Right ventricle myocardium inferior (tissue), 1 donor: ENCODE results near the gene VIT. TPM values are rescaled to one million over a fixed set of nuclear protein-coding genes. Genes with fewer than 3 reads are reported as not detected.

Experiments used
- ATAC-seq: fragments of 200-7000 bp; cut with Tn5 transposase; one replicate; pipeline ENCODE4 v1.9.1; 2020; ENCODE audit warnings: mild to moderate bottlenecking, moderate library complexity
- DNase-seq: peaks from one replicate; pipeline ENCODE4 v3.0.0; 2021; ENCODE audit errors: missing footprints
- intact Hi-C: fragments of 100-400 bp; cut with DNase I; formaldehyde crosslinking; loops from one replicate; pipeline ENCODE4 v1.11.0; 2022
- long read RNA-seq: library from polyadenylated mRNA; unstranded; transcript quantifications from one replicate; pipeline ENCODE4 v2.0.0, GENCODE V29; 2021
- total RNA-seq: library from RNA; stranded (reverse); fragmentation: NEBNext Ultra II Directional; extraction: Animal tissue kit (Norgen Biotek cat#: 25700); gene quantifications from one replicate; pipeline ENCODE4 v1.2.1, GENCODE V29; 2021
- donor health status: DM: no; HTN: yes; CAD: no; lungs with severe emphysema.

Gene VIT, protein sequence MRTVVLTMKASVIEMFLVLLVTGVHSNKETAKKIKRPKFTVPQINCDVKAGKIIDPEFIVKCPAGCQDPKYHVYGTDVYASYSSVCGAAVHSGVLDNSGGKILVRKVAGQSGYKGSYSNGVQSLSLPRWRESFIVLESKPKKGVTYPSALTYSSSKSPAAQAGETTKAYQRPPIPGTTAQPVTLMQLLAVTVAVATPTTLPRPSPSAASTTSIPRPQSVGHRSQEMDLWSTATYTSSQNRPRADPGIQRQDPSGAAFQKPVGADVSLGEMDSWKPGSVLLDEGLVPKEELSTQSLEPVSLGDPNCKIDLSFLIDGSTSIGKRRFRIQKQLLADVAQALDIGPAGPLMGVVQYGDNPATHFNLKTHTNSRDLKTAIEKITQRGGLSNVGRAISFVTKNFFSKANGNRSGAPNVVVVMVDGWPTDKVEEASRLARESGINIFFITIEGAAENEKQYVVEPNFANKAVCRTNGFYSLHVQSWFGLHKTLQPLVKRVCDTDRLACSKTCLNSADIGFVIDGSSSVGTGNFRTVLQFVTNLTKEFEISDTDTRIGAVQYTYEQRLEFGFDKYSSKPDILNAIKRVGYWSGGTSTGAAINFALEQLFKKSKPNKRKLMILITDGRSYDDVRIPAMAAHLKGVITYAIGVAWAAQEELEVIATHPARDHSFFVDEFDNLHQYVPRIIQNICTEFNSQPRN
- total RNA-seq, result 21.6 TPM
- long read RNA-seq, transcript VIT-202 (16 exons, 2,810 nt), result major isoform, 8 of 16 reads
- long read RNA-seq, transcript VIT-203 (15 exons, 2,770 nt), result minor isoform, 6 of 16 reads
- long read RNA-seq, partial matches to known transcripts, result 0 of 16 reads
- long read RNA-seq, other reads (novel, unspliced or antisense), result 2 of 16 reads

DNA sequence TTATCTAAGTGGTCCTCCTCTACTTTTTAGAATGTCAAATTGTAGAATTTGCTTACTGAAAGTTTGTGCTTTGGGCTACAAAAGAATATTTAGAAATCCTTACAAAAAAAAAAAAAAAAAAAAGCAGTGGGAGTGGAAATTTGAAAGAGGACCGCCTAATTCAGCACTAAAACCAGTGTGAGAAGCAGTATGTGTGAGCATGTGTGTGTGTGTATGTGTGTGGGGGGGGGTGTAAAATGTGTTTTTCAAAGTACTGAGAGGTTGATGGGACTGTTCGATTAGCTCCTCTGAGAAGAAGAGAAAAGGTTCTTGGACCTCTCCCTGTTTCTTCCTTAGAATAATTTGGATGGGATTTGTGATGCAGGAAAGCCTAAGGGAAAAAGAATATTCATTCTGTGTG, at the start of gene VIT:
TSS of gene VIT (plus strand) at position 175 of the 400 bp plus-strand sequence. CDS start 19,664 bp downstream, outside the sequence.
- DNase-seq (no peak), ATAC-seq (peak; percentile 75)
- intact Hi-C loops, result loop anchor here (5.0 kb wide), 1 partner anchor 86 kb away; no protein-coding TSS in a partner anchor

DNA sequence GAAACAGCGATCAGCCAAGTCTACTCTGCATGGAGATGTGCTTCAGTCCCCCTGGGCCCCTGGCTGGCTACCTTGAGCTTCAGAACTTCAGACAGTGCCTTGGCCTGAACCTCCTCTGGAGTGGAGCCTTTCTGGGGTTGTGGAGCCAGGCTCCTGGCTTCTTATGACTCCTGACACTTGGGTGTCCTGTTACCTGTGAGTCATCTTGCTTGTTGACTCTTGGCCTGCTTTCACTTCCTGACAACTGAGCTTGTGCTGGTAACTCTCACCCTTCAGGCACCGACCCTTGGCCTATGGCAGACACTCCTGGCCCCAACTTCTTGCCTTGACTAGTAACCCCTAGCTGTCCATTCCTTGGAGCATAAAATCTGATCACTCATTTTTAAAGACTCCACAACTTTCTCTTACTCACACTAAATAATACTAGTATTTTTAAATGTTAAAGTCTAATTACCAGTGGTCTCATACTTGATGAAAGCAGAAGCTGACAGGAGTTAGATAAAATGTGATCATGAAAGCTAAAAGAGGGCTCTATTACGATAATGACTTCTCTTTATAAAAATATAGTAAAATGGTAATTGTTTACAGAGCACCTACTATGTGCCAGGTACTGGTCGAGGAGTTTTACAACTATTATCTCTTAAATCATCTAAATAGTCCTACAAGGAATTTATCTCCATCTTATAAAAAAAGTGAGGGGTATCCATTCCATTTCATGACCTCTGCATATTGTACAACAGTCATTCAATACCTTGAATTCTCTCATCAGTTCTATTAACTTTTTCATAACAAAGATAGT, 46.3 kb upstream of the VIT start:
- intact Hi-C loops, result no loop called here
- no peak for DNase-seq
- no peak for ATAC-seq

DNA sequence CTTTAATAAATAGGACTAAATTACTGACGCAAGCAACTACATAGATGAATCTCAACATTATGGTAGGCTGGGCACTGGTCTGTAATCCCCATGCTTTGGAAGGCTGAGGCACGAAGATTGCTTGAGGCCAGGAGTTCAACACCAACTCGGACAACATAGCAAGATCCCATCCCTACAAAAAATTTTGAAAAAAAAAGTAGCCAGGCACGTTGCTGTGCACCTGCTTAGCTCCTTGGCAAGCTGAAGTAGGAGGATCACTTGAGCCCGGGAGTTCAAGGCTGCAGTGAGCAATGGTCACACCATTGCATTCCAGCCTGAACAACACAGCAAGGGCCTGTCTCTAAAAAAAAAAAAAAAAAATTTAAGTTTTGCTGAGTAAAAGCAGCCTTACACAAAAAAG, 43.4 kb upstream of the VIT start:
- DNase-seq, result no peak
- ATAC-seq, result no peak
- intact Hi-C loops, result no loop called here

DNA sequence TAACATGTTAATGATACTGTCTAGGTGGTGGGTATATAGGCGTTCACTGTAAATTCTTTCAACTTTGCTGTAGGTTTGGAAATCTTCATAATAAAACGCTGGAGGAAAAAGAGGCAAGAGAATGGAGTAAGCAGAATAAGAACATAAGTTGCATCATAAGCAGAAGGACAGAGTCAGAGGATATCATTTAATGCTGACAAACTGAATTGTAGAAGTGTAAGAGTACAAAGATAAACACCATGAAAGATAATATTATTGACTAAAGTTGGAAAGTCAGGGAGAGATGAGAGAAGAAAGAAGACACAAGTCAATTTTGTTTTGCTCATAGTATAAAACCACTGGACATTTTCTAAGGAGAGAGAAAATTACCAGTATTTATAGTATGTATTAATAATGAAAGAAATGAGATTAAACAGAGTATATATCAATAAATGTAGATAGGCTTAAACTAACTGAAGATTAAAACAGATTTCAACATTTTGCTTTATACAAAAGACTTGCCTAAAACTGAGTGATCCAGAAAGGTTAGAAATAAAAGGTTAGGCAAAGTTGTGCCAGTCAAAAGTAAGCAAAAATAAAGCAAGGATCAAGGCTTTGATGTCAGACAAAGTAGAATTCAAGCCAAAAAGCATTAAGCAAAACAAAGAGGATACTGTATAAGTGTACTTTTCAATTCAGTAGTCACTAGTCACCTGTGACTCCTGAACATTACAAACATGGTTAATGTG, 42.4 kb upstream of the VIT start:
- no peak for ATAC-seq
- intact Hi-C loops, result no loop called here
- DNase-seq, result no peak

DNA sequence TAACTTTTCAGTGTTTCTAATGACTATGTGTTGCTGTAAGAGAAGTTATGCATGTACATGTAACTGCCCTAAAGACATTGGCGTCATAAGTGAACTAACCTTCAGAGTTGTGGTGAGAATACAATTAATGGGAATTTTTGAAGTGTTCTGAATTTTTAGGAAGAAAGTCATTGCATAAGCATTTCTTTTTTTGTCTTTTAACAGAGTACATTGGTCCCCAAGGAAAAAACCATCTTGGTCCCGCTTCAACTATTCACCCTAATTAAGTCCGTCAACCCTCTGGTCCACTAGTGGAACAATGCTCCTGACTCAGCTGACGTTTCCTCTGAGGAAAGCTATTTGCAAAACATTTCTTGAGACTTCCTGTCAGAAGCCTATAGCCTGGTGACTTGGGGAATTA, 41.1 kb upstream of the VIT start:
- no peak for ATAC-seq
- intact Hi-C loops, result no loop called here

DNA sequence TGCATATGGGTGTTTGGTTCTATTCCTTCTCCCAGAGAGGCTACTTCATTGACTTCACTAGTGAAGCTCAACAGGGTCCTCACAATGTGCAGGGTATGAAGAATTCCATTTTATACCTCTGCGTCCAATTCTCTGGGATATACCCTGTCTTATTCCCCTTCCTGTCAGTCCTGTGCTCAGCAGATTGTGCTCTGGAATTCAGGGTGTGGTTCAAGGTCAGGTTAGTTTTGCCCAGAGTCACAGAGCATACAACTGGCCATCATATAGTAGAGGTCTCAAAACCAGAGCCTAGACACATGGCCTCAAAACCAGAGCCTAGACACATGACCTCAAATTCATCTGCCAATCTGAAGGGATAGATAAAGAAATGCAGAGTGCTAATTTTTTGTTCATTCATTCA, 38.8 kb upstream of the VIT start:
- intact Hi-C loops, result no loop called here
- DNase-seq (no peak), ATAC-seq (no peak)

More for the DNA sequence above, 41.1 kb upstream of the VIT start:
- DNase-seq, result no peak

DNA sequence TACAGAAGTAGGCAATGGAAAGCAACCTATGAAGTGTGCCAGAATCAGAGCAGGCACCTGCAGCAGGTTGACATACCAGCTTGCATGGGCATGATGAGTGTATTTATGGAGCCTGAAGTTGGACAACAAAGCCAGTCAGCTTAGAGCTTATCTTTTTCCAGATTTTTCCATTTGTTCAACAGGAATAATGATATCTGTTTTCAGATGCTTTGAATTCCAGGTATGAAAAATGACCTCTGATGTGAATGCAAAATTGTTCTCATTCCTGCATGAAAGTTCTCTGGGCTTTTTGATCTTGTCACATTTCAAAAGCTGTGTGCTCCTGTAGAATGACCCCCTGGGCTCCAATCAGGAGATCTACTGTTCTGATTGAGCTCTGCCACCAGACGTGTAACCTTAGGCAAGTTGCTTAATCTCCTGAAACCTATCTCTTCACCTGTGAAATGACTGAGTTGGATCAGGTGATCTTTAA, 38.2 kb upstream of the VIT start:
- ATAC-seq (no peak), DNase-seq (no peak)
- intact Hi-C loops, result no loop called here

DNA sequence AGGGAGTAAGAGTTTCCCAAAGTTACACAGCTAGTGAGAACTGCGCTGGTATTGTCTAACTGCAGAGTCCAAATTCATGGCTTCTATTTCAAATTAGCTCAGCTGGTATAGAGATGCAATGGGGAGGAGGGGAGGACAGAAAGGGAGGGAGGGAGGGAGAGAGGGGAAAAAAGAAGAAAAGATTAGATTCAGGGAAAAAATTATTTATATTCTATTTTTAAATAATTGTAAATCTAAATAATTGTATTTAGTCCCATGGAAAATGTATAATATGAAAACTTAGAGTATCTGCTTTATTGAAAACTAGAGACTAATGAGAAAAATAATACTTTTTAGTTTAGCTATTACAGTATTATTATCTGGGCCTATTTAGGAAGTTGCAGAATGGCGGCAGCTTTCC, 37.3 kb upstream of the VIT start:
- intact Hi-C loops, result no loop called here
- no peak for ATAC-seq
- DNase-seq, result no peak

DNA sequence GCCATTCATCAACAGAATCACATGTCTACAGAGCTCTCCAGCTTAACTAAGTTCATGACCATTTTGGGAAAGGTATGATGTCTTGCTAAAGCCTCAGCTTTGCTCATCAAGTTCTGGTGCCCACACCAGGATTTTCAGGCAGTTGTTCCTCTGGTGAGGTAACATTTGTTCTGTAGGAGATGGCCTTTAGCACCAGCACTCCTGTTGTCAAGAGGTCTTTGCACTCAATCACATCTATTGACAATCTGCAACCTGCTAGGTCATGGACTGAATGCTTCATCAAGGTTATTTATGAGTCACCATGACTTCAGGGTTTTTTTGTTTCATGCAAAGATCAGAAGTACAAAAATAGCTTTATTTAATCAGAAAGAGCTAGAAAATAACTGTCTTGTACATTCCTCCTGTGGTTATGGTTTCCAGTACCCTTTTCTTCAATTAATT, 36.6 kb upstream of the VIT start:
- ATAC-seq (no peak), DNase-seq (no peak)
- intact Hi-C loops, result loop anchor here (10.0 kb wide), 2 partner anchors 135 to 685 kb away; no protein-coding TSS in a partner anchor

DNA sequence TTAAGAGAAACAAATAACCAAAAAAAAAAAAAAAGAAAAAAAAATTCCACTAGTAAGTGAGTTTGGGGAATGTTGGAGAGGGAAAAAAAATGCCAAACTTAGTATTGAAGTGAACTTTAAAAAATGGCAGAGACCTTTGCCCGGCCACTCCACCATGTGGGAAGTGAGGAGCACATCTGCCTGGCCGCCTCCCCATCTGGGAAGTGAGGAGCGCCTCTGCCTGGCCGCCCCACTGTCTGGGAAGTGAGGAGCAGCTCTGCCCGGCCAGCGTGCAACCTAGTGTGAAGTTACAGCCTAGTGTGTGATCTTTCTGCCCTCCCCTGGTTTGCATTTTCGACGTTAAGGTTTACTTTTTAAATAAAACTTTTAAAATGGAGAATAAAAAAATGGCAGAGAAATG, 33.9 kb upstream of the VIT start:
- intact Hi-C loops, result loop anchor here (10.0 kb wide), 2 partner anchors 138 to 688 kb away; no protein-coding TSS in a partner anchor
- DNase-seq (no peak), ATAC-seq (no peak)

DNA sequence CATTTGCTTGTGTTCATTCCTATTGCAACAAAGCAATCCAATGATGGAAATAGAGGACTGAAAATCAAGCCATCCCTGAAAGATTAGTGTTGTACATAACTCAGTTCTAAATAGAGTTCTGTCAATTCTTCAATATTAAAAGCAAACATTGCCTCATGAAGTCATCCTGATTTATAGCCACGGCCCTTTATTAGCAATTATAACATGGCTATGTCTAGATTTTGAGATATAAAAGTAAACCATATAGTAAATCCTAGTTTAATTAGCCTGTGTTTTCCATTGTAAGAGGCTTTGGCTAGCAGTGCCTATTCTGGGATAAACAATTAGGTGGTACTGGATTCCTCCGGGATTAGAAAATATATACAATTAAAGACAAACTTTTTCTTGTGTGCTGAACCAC, 33.2 kb upstream of the VIT start:
- no peak for DNase-seq
- ATAC-seq, result no peak
- intact Hi-C loops, result loop anchor here (10.0 kb wide), 2 partner anchors 138 to 688 kb away; no protein-coding TSS in a partner anchor

DNA sequence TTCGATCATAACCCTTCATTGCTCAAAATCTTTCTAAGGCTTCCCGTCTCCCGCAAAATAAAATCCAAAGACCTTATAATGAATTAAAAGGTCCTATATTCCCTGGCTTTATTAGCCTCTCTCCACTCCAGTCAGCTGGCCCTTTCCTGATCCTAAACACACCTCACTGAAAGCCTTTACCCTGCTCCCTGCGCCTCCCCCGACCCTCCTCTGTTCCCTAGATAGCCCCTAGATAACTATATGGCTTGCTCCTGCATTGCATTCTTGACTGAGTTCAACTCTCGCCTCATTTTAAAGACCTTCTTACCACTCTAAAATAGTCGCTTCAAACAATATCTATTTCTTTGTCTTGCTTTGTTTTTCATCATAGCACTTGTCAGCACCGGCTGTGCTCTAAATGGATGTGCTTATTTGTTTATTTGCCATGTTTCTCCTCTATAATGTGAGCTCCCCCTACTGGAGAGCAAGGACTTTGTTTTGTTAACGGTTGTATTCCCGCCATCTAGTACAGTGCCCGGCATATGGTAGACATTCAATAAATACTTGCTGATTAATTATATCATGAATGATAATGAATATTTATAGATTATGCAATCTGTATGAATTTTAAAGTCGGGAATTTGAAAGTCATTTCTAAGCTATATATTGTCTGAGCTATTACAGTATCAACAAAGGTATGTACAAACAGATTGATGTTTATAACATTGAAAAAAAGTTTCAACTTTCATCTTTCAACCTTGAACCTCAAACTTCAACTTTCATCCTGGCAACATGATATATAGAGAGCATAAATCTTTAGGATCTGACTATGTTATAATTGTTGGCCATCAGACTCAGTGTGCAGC, 32.4 kb upstream of the VIT start:
- no peak for DNase-seq
- ATAC-seq, result peak; percentile 85
- intact Hi-C loops, result loop anchor here (1.0 to 10.0 kb wide), 3 partner anchors 139 to 689 kb away; no protein-coding TSS in a partner anchor

DNA sequence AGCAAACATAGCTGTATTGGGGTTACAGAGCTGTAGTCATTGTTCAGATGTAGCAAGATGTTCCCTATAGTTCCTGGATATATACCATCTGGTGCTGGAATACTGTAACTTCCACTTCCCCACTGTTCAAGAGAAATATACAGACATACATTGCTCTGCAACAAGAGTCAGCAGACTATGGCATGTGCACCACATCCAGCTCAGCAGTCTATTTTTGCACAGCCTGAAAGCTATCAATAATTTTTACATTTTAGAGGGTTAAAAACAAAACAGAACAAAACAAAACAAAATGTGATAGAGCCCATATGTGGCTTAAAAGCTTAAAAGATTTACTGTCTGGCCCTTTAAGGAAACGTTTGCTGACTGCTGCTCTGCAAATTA, 31.8 kb upstream of the VIT start:
- ATAC-seq, result no peak
- intact Hi-C loops, result loop anchor here (1.0 to 10.0 kb wide), 3 partner anchors 140 to 690 kb away; no protein-coding TSS in a partner anchor

DNA sequence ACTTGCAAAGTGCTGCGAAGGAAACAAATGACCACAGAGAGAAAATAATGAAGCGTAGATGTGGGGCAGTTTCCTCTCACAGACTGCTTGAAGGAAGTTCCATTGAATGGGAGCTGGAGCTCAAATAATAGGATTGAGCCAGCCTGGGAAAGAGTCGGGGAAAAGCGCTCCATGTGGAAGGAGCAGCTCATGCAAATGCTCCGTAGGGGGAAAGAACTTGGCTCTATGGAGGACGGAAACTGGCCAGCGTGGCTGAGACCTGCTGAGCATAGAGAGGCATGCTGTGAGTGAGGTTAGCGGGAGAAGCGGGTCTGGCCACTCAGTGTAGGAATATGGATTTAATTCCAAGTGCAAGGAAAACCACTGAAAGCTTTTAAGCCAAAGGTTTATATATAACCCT, 28.6 kb upstream of the VIT start:
- DNase-seq (no peak), ATAC-seq (no peak)
- intact Hi-C loops, result loop anchor here (1.0 to 10.0 kb wide), 3 partner anchors 143 to 693 kb away; no protein-coding TSS in a partner anchor

More for the DNA sequence above, 31.8 kb upstream of the VIT start:
- no peak for DNase-seq

DNA sequence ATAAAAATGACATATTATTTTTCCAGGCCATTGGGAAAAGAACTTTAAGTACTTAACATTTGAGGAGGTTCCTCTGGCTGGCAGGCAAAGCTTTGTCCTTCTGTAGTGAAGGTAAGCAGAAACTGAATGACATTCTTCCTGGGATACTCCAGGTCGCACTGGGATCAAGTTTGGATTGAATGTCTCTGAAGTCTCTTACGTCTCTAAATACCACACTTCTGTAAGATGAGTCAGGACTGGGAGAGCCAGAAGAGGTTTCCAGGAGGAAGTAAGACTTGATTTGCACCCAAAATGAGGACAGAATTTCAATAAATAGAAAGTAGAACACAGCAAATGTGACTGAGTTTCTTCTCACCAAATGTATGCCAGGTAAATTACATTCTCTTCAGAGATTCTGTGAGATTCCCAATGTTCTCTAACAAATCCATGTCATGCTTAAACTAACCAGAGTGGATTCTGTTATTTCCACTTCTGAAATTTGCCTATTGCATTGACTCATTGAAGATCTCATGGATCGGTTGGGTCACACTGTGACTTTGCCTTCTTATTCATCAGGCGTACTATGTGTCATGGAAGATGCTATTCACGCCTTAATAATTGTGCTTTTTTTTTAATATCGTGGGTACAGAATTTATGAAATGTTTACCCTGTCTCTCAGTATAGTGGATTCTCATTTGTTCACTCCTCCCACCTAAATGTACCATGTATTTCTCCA, 25.5 kb upstream of the VIT start:
- DNase-seq, result no peak
- no peak for ATAC-seq
- intact Hi-C loops, result no loop called here

DNA sequence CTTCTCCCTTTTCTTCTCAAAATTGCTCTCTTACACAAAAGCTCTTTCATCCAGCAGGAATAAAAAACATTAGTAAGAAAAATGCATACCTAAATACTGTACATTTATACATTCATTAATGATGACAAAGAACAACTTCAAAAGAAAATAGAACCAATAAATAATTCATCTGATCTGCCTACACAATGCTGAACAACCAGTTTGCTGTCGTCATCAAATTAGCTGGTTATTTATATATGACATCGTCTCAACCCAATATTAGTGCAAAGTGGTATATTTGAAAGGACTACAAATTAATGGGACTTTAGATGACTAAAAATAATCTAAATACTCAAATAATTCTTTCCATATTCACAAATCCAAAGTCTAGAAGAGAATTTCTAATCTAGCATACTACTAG, 24.8 kb upstream of the VIT start:
- ATAC-seq (no peak), DNase-seq (no peak)
- intact Hi-C loops, result no loop called here
